IMR-90 (cell line): ENCODE data around the gene GGA2. TPM values are rescaled to one million over a fixed set of nuclear protein-coding genes. Genes with fewer than 3 reads are reported as not detected.
A peak's percentile ranks its signal among the peaks of the same experiment; 100 is the strongest.
"Not testable (repeated sequence)": the region's sequence is repeated elsewhere in the genome, so short reads cannot be mapped to it uniquely, and the experiment has no call there.

Source experiments
- ATAC-seq: fragments of 200-7000 bp; cut with Tn5 transposase; 2 replicates; pipeline ENCODE4 v1.9.1; 2020; ENCODE audit warnings: low read depth, mild to moderate bottlenecking, moderate library complexity
- BruUV-seq: library from RNA; stranded (reverse); fragments of 400-500 nt; replicated peaks from 2 replicates; lab custom pipeline; 2021; lab: Mats Ljungman, UMichigan
- CTCF ChIA-PET: fragments of 300-600 bp; formaldehyde crosslinking; extraction: SDS; loops from one replicate; lab custom pipeline; 2021; ENCODE audit warnings: antibody characterized with exemption; lab: Yijun Ruan, JAX
- POLR2A ChIA-PET: fragments of 300-600 bp; sonication (Branson Sonifier 250); formaldehyde crosslinking; loops from one replicate; lab custom pipeline; 2022; ENCODE audit warnings: antibody characterized with exemption; ENCODE audit not compliant: unreplicated experiment; lab: Charles Lee
- DNase-seq: peaks from one replicate; pipeline ENCODE4 v3.0.0; 2013
- H2AFZ ChIP-seq: replicated peaks from 2 replicates; pipeline ENCODE3; 2013; ENCODE audit warnings: low read length, mild to moderate bottlenecking; ENCODE audit not compliant: poor library complexity
- H2AK5ac ChIP-seq: 2 replicates; pipeline ENCODE4 v1.6.1; 2013; ENCODE audit warnings: low read depth, low read length, inconsistent platforms
- H2AK9ac ChIP-seq: replicated peaks from 2 replicates; pipeline ENCODE3; 2013; ENCODE audit warnings: mild to moderate bottlenecking, low read depth, low read length, moderate library complexity; ENCODE audit not compliant: poor library complexity
- H2BK120ac ChIP-seq: 2 replicates; pipeline ENCODE4 v1.6.1; 2013; ENCODE audit warnings: low read depth, low read length, inconsistent platforms
- H2BK15ac ChIP-seq: 3 replicates; pipeline ENCODE4 v1.6.1; 2013; ENCODE audit warnings: low read depth, low read length, inconsistent platforms
- H2BK20ac ChIP-seq: 2 replicates; pipeline ENCODE4 v1.6.1; 2013; ENCODE audit warnings: low read depth, mild to moderate bottlenecking, inconsistent platforms, low read length, moderate library complexity
- H2BK5ac ChIP-seq: 2 replicates; pipeline ENCODE4 v1.6.1; 2013; ENCODE audit warnings: mild to moderate bottlenecking, low read depth, low read length, inconsistent platforms; ENCODE audit not compliant: poor library complexity, severe bottlenecking
- H3K14ac ChIP-seq: replicated peaks from 2 replicates; pipeline ENCODE4 v1.6.1; 2013; ENCODE audit warnings: low read depth, low read length, inconsistent platforms
- H3K18ac ChIP-seq: 2 replicates; pipeline ENCODE4 v1.6.1; 2013; ENCODE audit warnings: low read depth, low read length, control low read depth
- H3K23ac ChIP-seq: 2 replicates; pipeline ENCODE4 v1.6.1; 2013; ENCODE audit warnings: low read depth, low read length, inconsistent platforms
- H3K27ac ChIP-seq: 2 replicates; pipeline ENCODE4 v1.5.1; 2013; ENCODE audit warnings: mild to moderate bottlenecking, control low read depth, low read length; ENCODE audit not compliant: insufficient read depth
- H3K27me3 ChIP-seq: 2 replicates; pipeline ENCODE4 v1.6.1; 2013; ENCODE audit warnings: low read length; ENCODE audit not compliant: control insufficient read depth, insufficient read depth
- H3K36me3 ChIP-seq: 2 replicates; pipeline ENCODE4 v1.6.1; 2013; ENCODE audit warnings: low read length, mixed read lengths; ENCODE audit not compliant: control insufficient read depth, insufficient read depth
- H3K4ac ChIP-seq: 2 replicates; pipeline ENCODE4 v1.6.1; 2013; ENCODE audit warnings: low read depth, low read length, inconsistent platforms
- H3K4me1 ChIP-seq: 2 replicates; pipeline ENCODE4 v1.6.1; 2013; ENCODE audit warnings: low read length, mixed read lengths; ENCODE audit not compliant: control insufficient read depth, insufficient read depth
- H3K4me2 ChIP-seq: 2 replicates; pipeline ENCODE4 v1.6.1; 2013; ENCODE audit warnings: low read depth, mild to moderate bottlenecking, control low read depth, low read length, moderate library complexity
- H3K4me3 ChIP-seq: 2 replicates; pipeline ENCODE4 v1.5.1; 2013; ENCODE audit warnings: low read depth, mild to moderate bottlenecking, control low read depth, low read length, moderate library complexity; ENCODE audit not compliant: insufficient read depth
- H3K56ac ChIP-seq: 2 replicates; pipeline ENCODE4 v1.6.1; 2013; ENCODE audit warnings: low read length, inconsistent platforms; ENCODE audit not compliant: insufficient read depth; ENCODE audit errors: extremely low read depth
- H3K79me1 ChIP-seq, 2 experiments: 2 replicates each; pipeline ENCODE4 v1.6.1; 2013; ENCODE audit warnings: low read length in 2 of 2, inconsistent platforms in 1 of 2, low read depth in 1 of 2
- H3K9ac ChIP-seq: 2 replicates; pipeline ENCODE4 v1.6.1; 2013; ENCODE audit warnings: low read depth, low read length, control low read depth
- H3K9me1 ChIP-seq: 2 replicates; pipeline ENCODE4 v1.6.1; 2013; ENCODE audit warnings: low read length, inconsistent platforms; ENCODE audit not compliant: insufficient read depth
- H3K9me3 ChIP-seq: 2 replicates; pipeline ENCODE4 v1.6.1; 2013; ENCODE audit warnings: low read length; ENCODE audit not compliant: control insufficient read depth, insufficient read depth
- H4K20me1 ChIP-seq: 2 replicates; pipeline ENCODE4 v1.6.1; 2013; ENCODE audit warnings: low read length, inconsistent platforms; ENCODE audit not compliant: insufficient read depth
- H4K5ac ChIP-seq: 2 replicates; pipeline ENCODE4 v1.6.1; 2013; ENCODE audit warnings: mild to moderate bottlenecking, low read depth, low read length, control low read depth
- H4K8ac ChIP-seq, 2 experiments: 2 replicates each; pipeline ENCODE4 v1.6.1; 2013; ENCODE audit warnings: low read depth in 2 of 2, low read length in 2 of 2, control low read depth in 1 of 2, inconsistent platforms in 1 of 2
- H4K91ac ChIP-seq: 2 replicates; pipeline ENCODE4 v1.6.1; 2013; ENCODE audit warnings: low read depth, low read length, inconsistent platforms; ENCODE audit not compliant: insufficient read depth
- CEBPB ChIP-seq: IDR thresholded peaks from 2 replicates; pipeline ENCODE4 v1.6.1; 2012; ENCODE audit warnings: low read depth, low read length, improper control_type of control experiment
- RAD21 ChIP-seq: IDR thresholded peaks from 2 replicates; pipeline ENCODE4 v1.6.1; 2012; ENCODE audit warnings: low read length, improper control_type of control experiment
- WGBS, 2 experiments: methylation state at CpG; one replicate each; pipeline versions ENCODE4 v1.1.5 to v1.1.7; 2013; ENCODE audit warnings: missing lambda C conversion rate in 2 of 2; ENCODE audit not compliant: insufficient read length in 1 of 2; ENCODE audit errors: extremely low coverage in 2 of 2; 5-methylcytosine and 5-hydroxymethylcytosine counted together
- dilution Hi-C: fragments of 300-500 bp; cut with HindIII; formaldehyde crosslinking; loops from one replicate; pipeline ENCODE4 v1.14.3; 2018; ENCODE audit warnings: low sequenced_read_pairs; ENCODE audit not compliant: unreplicated experiment
- in situ Hi-C: fragments of 300-500 bp; cut with MboI; formaldehyde crosslinking; loops from 3 replicates; pipeline ENCODE4 v1.14.3; 2019; ENCODE audit warnings: low sequenced_read_pairs, inconsistent platforms, mixed read lengths
- intact Hi-C: fragments of 100-400 bp; cut with micrococcal nuclease; formaldehyde crosslinking; loops from 2 replicates; pipeline ENCODE4 v1.10.0; 2022
- polyA plus RNA-seq, 3 experiments: library from polyadenylated mRNA; depleted of rRNA; stranded (reverse); fragments of >200 nt; gene quantifications; 2 replicates each; pipeline ENCODE4 v1.2.3, GENCODE V29; 2012; ENCODE audit warnings: low replicate concordance in 1 of 3
- total RNA-seq: library from RNA; depleted of rRNA; stranded (reverse); fragments of >200 nt; gene quantifications from 2 replicates; pipeline ENCODE4 v1.2.3, GENCODE V29; 2012

The GGA2 gene
- total and polyA plus RNA-seq, 2 of the 4 experiments (the other 2 are of a cell fraction) = 16.5 to 30.1 TPM

DNA sequence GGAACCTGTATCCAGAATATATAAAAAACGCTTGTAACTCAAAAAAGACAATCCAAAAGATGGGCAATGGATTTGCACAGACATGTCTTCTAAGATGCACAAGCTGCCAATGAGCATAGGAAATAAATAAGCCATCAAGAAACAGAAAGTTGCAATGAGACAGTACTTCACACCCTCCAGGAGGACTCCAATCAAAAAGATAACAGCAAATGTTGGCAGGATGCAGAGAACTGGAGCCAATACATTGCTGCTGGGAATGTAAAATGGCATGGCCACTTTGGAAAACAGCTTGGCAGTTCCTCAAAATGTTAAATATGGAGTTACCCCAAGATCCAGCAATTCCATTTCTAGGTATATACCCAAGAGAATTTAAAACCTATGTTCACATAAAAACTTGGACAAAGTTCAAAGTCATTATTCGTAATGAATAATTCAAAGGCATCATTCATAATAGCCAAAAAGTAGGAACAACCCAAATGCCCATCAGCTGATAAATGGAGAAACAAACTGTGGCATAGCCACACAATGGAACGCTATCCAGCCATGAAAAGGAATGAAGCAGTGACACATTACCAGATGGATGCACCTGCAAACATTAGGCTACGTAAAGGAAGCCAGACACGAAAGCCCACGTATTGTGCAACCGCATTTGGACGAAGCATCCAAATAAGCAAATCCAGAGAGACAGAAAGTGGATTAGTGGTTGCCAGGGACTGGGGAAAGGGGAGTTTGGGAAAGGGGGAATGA lies 25.6 kb downstream of the GGA2 start:
- in situ Hi-C loops = no loop called here
- H3K4me3 ChIP-seq = no peak overlapping the region
- no peak overlapping the region for H3K14ac ChIP-seq
- no peaks in the 10 kb centered on the region for H3K4me1 ChIP-seq
- H3K9ac ChIP-seq = no peak overlapping the region
- H4K5ac ChIP-seq = no peak overlapping the region
- H2AK9ac ChIP-seq = no peak overlapping the region
- CTCF ChIA-PET = no interaction called here
- H4K8ac ChIP-seq = no peak overlapping the region
- no peak overlapping the region for H4K91ac ChIP-seq
- H2BK5ac ChIP-seq = no peak overlapping the region
- intact Hi-C loops = no loop called here
- ATAC-seq (no peak), DNase-seq (no peak)
- no peak overlapping the region for H3K56ac ChIP-seq
- no peak overlapping the region for H3K18ac ChIP-seq
- no peak overlapping the region for H3K4ac ChIP-seq
- H2BK15ac ChIP-seq = no peak overlapping the region
- H2AK5ac ChIP-seq = no peak overlapping the region
- TF ChIP-seq RAD21 = no peak
- peak; percentile 45 for TF ChIP-seq CEBPB
- no peaks in the 10 kb centered on the region for H3K9me3 ChIP-seq
- peaks cover 0 to 2% of the 10 kb centered on the region in 2 experiments; a peak in 1 of 4 replicates for H3K79me1 ChIP-seq
- H4K20me1 ChIP-seq = no peaks in the 10 kb centered on the region
- H3K27ac ChIP-seq = no peak overlapping the region
- H3K23ac ChIP-seq = no peak overlapping the region
- POLR2A ChIA-PET = no interaction called here
- peaks cover 65% of the 10 kb centered on the region for H3K36me3 ChIP-seq
- no TSS peak for BruUV-seq
- WGBS, 2 experiments = 100% methylated on average over 7 of the region's 8 CpGs; no CpG with 5 or more reads in 1 of the 2 experiments
- H3K27me3 ChIP-seq = no peaks in the 10 kb centered on the region
- H2AFZ ChIP-seq = no peak overlapping the region
- H2BK20ac ChIP-seq = no peak overlapping the region
- no peak overlapping the region for H2BK120ac ChIP-seq
- peaks cover 8% of the 10 kb centered on the region; the same call in 1 of the 2 replicates for H3K9me1 ChIP-seq
- no peak overlapping the region for H3K4me2 ChIP-seq
- dilution Hi-C loops = no loop called here

DNA sequence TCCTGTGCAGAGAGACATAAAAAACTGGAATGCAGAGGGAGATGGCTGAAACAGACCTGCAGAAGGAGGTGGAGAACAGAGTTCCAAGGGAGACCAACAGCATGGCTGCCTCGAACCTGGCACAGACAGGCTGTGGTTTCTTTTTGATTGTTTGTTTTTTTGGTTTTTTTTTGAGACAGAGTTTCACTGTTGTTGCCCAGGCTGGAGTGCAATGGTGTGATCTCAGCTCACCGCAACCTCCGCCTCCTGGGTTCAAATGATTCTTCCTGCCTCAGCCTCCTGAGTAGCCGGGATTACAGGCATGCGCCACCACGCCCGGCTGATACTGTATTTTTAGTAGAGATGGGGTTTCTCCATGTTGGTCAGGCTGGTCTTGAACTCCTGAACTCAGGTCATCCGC lies 26.8 kb downstream of the GGA2 start:
- H3K23ac ChIP-seq, H4K91ac ChIP-seq, H3K14ac ChIP-seq, H4K8ac ChIP-seq, CTCF ChIA-PET, DNase-seq, H2BK20ac ChIP-seq, H3K79me1 ChIP-seq, H3K4me2 ChIP-seq, intact Hi-C loops, POLR2A ChIA-PET, H3K27me3 ChIP-seq, H4K5ac ChIP-seq, H4K20me1 ChIP-seq, ATAC-seq, BruUV-seq, H3K4ac ChIP-seq, H2BK120ac ChIP-seq, H2AFZ ChIP-seq, H2BK5ac ChIP-seq, H2BK15ac ChIP-seq, H3K18ac ChIP-seq, H2AK5ac ChIP-seq, H3K56ac ChIP-seq, in situ Hi-C loops, H3K9me1 ChIP-seq, dilution Hi-C loops, H3K4me1 ChIP-seq, H3K4me3 ChIP-seq, H2AK9ac ChIP-seq, H3K9ac ChIP-seq, H3K27ac ChIP-seq, H3K9me3 ChIP-seq: not testable (repeated sequence)
- H3K36me3 ChIP-seq = peaks cover 69% of the 10 kb centered on the region
- no CpG with 5 or more reads among the region's 8 CpGs for WGBS, 2 experiments
